Endothelial cell of umbilical vein (primary cell): Measurements from ENCODE around the gene KRT32. TPM values are rescaled to one million over a fixed set of nuclear protein-coding genes. Genes with fewer than 3 reads are reported as not detected.

Source experiments
- BruUV-seq: library from RNA; stranded (reverse); fragments of 400-500 nt; replicated peaks from 2 replicates; lab custom pipeline; 2021; lab: Mats Ljungman, UMichigan
- CTCF ChIA-PET: fragments of 300-600, 350-600 bp; sonication (Branson Sonifier 250); formaldehyde crosslinking; loops from one replicate; lab custom pipeline; 2021; ENCODE audit warnings: antibody characterized with exemption, inconsistent platforms; lab: Charles Lee
- POLR2A ChIA-PET: fragments of 300-600, 350-600 bp; sonication (Branson Sonifier 250); formaldehyde crosslinking; loops from one replicate; lab custom pipeline; 2021; ENCODE audit warnings: antibody characterized with exemption, inconsistent platforms; lab: Charles Lee
- DNase-seq: peaks from one replicate; pipeline ENCODE4 v3.0.0-alpha.2; 2011; ENCODE audit warnings: low read depth, low spot score
- FAIRE-seq: peaks from 2 replicates; lab custom pipeline; 2011; peaks lifted over from hg19 to GRCh38; lab: Jason Lieb, UNC
- H2AFZ ChIP-seq: 2 replicates; pipeline ENCODE4 v1.6.0; 2012; ENCODE audit warnings: low read depth, low read length, control low read depth, inconsistent platforms
- H3K27ac ChIP-seq: 2 replicates; pipeline ENCODE4 v1.5.1; 2011; ENCODE audit warnings: low read depth, mild to moderate bottlenecking, control low read depth, low read length, moderate library complexity; ENCODE audit not compliant: insufficient read depth
- H3K27me3 ChIP-seq, 2 experiments: 2 replicates each; pipeline versions ENCODE4 v1.6.0 to v1.6.1; 2011; ENCODE audit warnings: low read length in 2 of 2, mixed read lengths in 1 of 2; ENCODE audit not compliant: control insufficient read depth in 2 of 2, insufficient read depth in 2 of 2
- H3K36me3 ChIP-seq, 2 experiments: 2 replicates in 1 of 2; 3 replicates in 1 of 2; pipeline ENCODE4 v1.5.1; 2011; ENCODE audit warnings: low read length in 2 of 2, mild to moderate bottlenecking in 1 of 2, moderate library complexity in 1 of 2; ENCODE audit not compliant: control insufficient read depth in 2 of 2, insufficient read depth in 2 of 2; ENCODE audit errors: extremely low read depth in 1 of 2
- H3K4me1 ChIP-seq: 3 replicates; pipeline ENCODE4 v1.5.1; 2011; ENCODE audit warnings: mild to moderate bottlenecking, low read length; ENCODE audit not compliant: control insufficient read depth, insufficient read depth; ENCODE audit errors: extremely low read depth
- H3K4me2 ChIP-seq: 2 replicates; pipeline ENCODE4 v1.6.1; 2011; ENCODE audit warnings: low read length, control low read depth, mixed read lengths; ENCODE audit not compliant: insufficient read depth
- H3K4me3 ChIP-seq, 3 experiments: fragments of 200-600 bp in 1 of 3; sonication (generic), shearing (Covaris generic) in 1 of 3; replicated peaks in 1 of 3; 2 replicates each; pipeline ENCODE4 v1.5.1; 2011 to 2016; ENCODE audit warnings: control low read depth in 3 of 3, low read length in 3 of 3, mild to moderate bottlenecking in 2 of 3, inconsistent platforms in 1 of 3, low read depth in 1 of 3, moderate library complexity in 1 of 3; ENCODE audit not compliant: insufficient read depth in 1 of 3
- H3K79me2 ChIP-seq: 2 replicates; pipeline ENCODE4 v1.6.0; 2012; ENCODE audit warnings: low read length, inconsistent platforms; ENCODE audit not compliant: control insufficient read depth, insufficient read depth
- H3K9ac ChIP-seq: replicated peaks from 2 replicates; pipeline ENCODE3; 2011; ENCODE audit warnings: low read length, control low read depth; ENCODE audit not compliant: insufficient read depth; ENCODE audit errors: extremely low read depth
- H3K9me1 ChIP-seq: replicated peaks from 3 replicates; pipeline ENCODE4 v1.6.0; 2011; ENCODE audit warnings: mild to moderate bottlenecking, low read length; ENCODE audit not compliant: control insufficient read depth, insufficient read depth; ENCODE audit errors: extremely low read depth
- H3K9me3 ChIP-seq: replicated peaks from 2 replicates; pipeline ENCODE4 v1.5.1; 2012; ENCODE audit warnings: low read length, inconsistent platforms; ENCODE audit not compliant: control insufficient read depth, insufficient read depth
- H4K20me1 ChIP-seq: replicated peaks from 2 replicates; pipeline ENCODE3; 2011; ENCODE audit warnings: mild to moderate bottlenecking, low read length; ENCODE audit not compliant: control insufficient read depth, insufficient read depth; ENCODE audit errors: extremely low read depth
- CTCF ChIP-seq, 2 donors: IDR thresholded peaks; 1 replicate in 1 of 2; 2 replicates in 1 of 2; pipeline ENCODE4 v1.5.1; 2011; ENCODE audit warnings: low read length in 2 of 2, mild to moderate bottlenecking in 2 of 2, moderate library complexity in 2 of 2, control low read depth in 1 of 2, inconsistent platforms in 1 of 2, low read depth in 1 of 2; ENCODE audit not compliant: insufficient read depth in 1 of 2; ENCODE audit errors: extremely low read depth in 1 of 2
- EZH2 ChIP-seq: IDR thresholded peaks from 2 replicates; pipeline ENCODE4 v1.6.1; 2012; ENCODE audit warnings: borderline replicate concordance, low read depth, mild to moderate bottlenecking, moderate library complexity, low read length, inconsistent platforms; ENCODE audit not compliant: severe bottlenecking
- FOS ChIP-seq: IDR thresholded peaks from 2 replicates; pipeline ENCODE4 v1.6.1; 2011; ENCODE audit warnings: mild to moderate bottlenecking, low read length, moderate library complexity, borderline replicate concordance; ENCODE audit not compliant: insufficient read depth
- GATA2 ChIP-seq: IDR thresholded peaks from 2 replicates; pipeline ENCODE4 v1.7.0; 2011; ENCODE audit warnings: low read depth, mild to moderate bottlenecking, moderate library complexity, mixed read lengths, low read length; ENCODE audit not compliant: insufficient read length, insufficient read depth
- JUN ChIP-seq: IDR thresholded peaks from 2 replicates; pipeline ENCODE4 v1.6.1; 2011; ENCODE audit warnings: borderline replicate concordance, low read depth; ENCODE audit not compliant: insufficient read length, insufficient read depth
- MAX ChIP-seq: IDR thresholded peaks from 2 replicates; pipeline ENCODE4 v1.6.1; 2011; ENCODE audit not compliant: insufficient read depth, insufficient read length
- MYC ChIP-seq: IDR thresholded peaks from one replicate; pipeline ENCODE4 v1.6.1; 2011; ENCODE audit warnings: mild to moderate bottlenecking, low read depth, low read length
- POLR2A ChIP-seq: IDR thresholded peaks from 2 replicates; pipeline ENCODE4 v1.6.1; 2012; ENCODE audit warnings: low read depth, mild to moderate bottlenecking, control low read depth, low read length
- POLR2AphosphoS5 ChIP-seq: IDR thresholded peaks from 2 replicates; pipeline ENCODE4 v1.6.1; 2012; ENCODE audit warnings: low read depth, mild to moderate bottlenecking, control low read depth, low read length, moderate library complexity; ENCODE audit not compliant: insufficient read depth
- dilution Hi-C: fragments of 300-500 bp; cut with MboI; formaldehyde crosslinking; loops from one replicate; pipeline ENCODE4 v1.15.0; 2019; ENCODE audit warnings: low sequenced_read_pairs; ENCODE audit not compliant: extremely low pct_ligation_motif_present
- intact Hi-C: fragments of 100-400 bp; cut with micrococcal nuclease; formaldehyde crosslinking; loops from one replicate; pipeline ENCODE4 v1.10.0; 2022
- polyA plus RNA-seq, 4 experiments: library from polyadenylated mRNA; depleted of rRNA in 3 of 4; stranded (reverse) in 3 of 4; unstranded in 1 of 4; fragments of >200 nt; gene quantifications; 2 replicates each; pipeline versions ENCODE4 v1.2.1 to v1.2.3, GENCODE V29; 2011 to 2012; ENCODE audit warnings: missing spikeins in 1 of 4
- total RNA-seq: library from RNA; stranded (reverse); gene quantifications from 2 replicates; pipeline ENCODE4 v1.2.3, GENCODE V29; 2021

The KRT32 gene
- total and polyA plus RNA-seq, 2 donors (not counting 3 experiments of a cell fraction or from before 2014, with no cell fraction given) = not detected

GRCh38 chr17:41452281-41452680 lies 14.9 kb downstream of the KRT32 start:
- ChIA-PET CTCF (interaction anchor here (1.0 to 4.4 kb wide), 3 partner anchors 11 to 97 kb away, joined by 3 to 22 read pairs (median 4); no protein-coding TSS in a partner anchor), POLR2A (no interaction called here)
- no peak for TF ChIP-seq MAX
- TF ChIP-seq GATA2 = no peak
- no peak for TF ChIP-seq FOS
- TF ChIP-seq CTCF (IDR thresholded peaks at IDR 0.05; ENCODE audit: extremely low read depth in 1 of 2, insufficient read depth in 1 of 2, low read depth in 1 of 2, low read length in 2 of 2) = no peak
- TF ChIP-seq EZH2 = no peak
- TF ChIP-seq JUN = no peak
- TF ChIP-seq POLR2AphosphoS5 = no peak
- no peak for TF ChIP-seq MYC
- no peak for TF ChIP-seq POLR2A
- Histone ChIP-seq H2AFZ (no peak overlapping the region), H3K9ac (no peak overlapping the region), H3K4me1 (no peaks in the 10 kb centered on the region), H4K20me1 (no peaks in the 10 kb centered on the region), H3K4me2 (no peak overlapping the region), H3K36me3 (no peaks in the 10 kb centered on the region), H3K27me3 (peaks cover 0 to 5% of the 10 kb centered on the region in 2 experiments), H3K79me2 (no peaks in the 10 kb centered on the region), H3K9me1 (no peaks in the 10 kb centered on the region), H3K27ac (no peak overlapping the region), H3K9me3 (no peaks in the 10 kb centered on the region), H3K4me3 (no peak overlapping the region)
- dilution Hi-C loops (no loop called here), intact Hi-C loops (no loop called here)
- BruUV-seq = no TSS peak
- no peak for FAIRE-seq
- no peak for DNase-seq
